ENCODE results near the gene SEC24B.

Gene SEC24B

GRCh38 chr4:109462802-109463201 lies 29.2 kb downstream of the SEC24B start:
- no peak for ATAC-seq
- TF ChIP-seq TSHZ2 (CRISPR knock-in tag; IDR thresholded peaks at IDR 0.05) (no peak), CSDC2 (CRISPR knock-in tag; IDR thresholded peaks at IDR 0.05) (no peak), ZNF565 (CRISPR knock-in tag; conservative IDR thresholded peaks at IDR 0.05; ENCODE audit: low read depth) (no peak)

DNA sequence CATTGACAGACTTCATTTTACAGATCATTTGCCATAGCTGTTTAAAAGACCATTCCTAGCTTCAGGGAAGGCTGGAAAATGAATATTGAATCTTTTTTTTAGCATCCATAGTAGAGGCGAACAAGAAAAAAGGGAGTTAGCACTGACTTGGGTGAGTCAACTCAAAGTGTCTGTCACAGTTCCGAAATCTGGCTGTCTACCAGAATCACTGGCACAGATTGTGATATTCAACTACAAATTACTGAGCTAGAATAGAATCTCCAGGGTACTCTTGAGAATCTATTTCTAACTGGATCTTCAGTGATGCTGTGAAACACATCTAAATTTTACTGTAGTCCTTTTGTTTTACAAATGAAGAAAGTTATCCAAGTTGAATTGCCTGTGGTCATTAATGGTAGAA lies 31.5 kb downstream of the SEC24B start:
- no peak for ATAC-seq
- TF ChIP-seq GLIS3 (CRISPR knock-in tag; IDR thresholded peaks at IDR 0.05) (no peak), CSRNP3 (CRISPR knock-in tag; IDR thresholded peaks at IDR 0.05) (no peak), CREB5 (CRISPR knock-in tag; IDR thresholded peaks at IDR 0.05; ENCODE audit: low read depth) (no peak), ZFP30 (CRISPR knock-in tag; IDR thresholded peaks at IDR 0.05) (no peak), RARB (CRISPR knock-in tag; IDR thresholded peaks at IDR 0.05) (no peak), ARNTL (CRISPR knock-in tag; IDR thresholded peaks at IDR 0.05; ENCODE audit: borderline replicate concordance, low read depth) (no peak), BACH2 (CRISPR knock-in tag; IDR thresholded peaks at IDR 0.05; ENCODE audit: borderline replicate concordance) (no peak)
- TF ChIP-seq, protein P1, sequence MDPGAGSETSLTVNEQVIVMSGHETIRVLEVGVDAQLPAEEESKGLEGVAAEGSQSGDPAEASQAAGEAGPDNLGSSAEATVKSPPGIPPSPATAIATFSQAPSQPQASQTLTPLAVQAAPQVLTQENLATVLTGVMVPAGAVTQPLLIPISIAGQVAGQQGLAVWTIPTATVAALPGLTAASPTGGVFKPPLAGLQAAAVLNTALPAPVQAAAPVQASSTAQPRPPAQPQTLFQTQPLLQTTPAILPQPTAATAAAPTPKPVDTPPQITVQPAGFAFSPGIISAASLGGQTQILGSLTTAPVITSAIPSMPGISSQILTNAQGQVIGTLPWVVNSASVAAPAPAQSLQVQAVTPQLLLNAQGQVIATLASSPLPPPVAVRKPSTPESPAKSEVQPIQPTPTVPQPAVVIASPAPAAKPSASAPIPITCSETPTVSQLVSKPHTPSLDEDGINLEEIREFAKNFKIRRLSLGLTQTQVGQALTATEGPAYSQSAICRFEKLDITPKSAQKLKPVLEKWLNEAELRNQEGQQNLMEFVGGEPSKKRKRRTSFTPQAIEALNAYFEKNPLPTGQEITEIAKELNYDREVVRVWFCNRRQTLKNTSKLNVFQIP (CRISPR knock-in tag; IDR thresholded peaks at IDR 0.05; ENCODE audit: borderline replicate concordance, low read depth) = no peak

DNA sequence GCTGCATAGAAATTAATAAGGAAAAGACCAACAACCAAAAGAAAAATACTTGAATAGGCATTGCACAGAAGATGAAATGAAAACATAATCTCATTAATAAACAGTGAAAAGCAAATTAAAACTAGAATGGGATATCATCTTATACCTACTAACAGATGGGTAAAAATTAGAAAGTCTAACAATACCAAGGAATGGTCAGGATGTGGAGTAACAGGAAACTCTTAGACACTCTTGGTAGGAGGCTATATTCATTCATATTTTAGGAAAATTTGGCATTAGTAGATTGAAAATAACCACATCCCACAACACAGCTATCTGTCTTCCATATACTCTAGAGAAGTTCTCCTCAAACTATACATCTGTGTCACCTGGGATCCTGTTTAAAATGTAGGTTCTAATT lies 36.3 kb downstream of the SEC24B start:
- ATAC-seq = no peak
- no peak for TF ChIP-seq BACH2 (CRISPR knock-in tag; IDR thresholded peaks at IDR 0.05; ENCODE audit: borderline replicate concordance)
- no peak for TF ChIP-seq TSHZ2 (CRISPR knock-in tag; IDR thresholded peaks at IDR 0.05)
- no peak for TF ChIP-seq CSDC2 (CRISPR knock-in tag; IDR thresholded peaks at IDR 0.05)
- TF ChIP-seq ARNTL (CRISPR knock-in tag; IDR thresholded peaks at IDR 0.05; ENCODE audit: borderline replicate concordance, low read depth) = no peak
- TF ChIP-seq RARB (CRISPR knock-in tag; IDR thresholded peaks at IDR 0.05) = no peak
- no peak for TF ChIP-seq ZNF565 (CRISPR knock-in tag; conservative IDR thresholded peaks at IDR 0.05; ENCODE audit: low read depth)
- no peak for TF ChIP-seq ISL1 (CRISPR knock-in tag; IDR thresholded peaks at IDR 0.05)
- TF ChIP-seq ZFP30 (CRISPR knock-in tag; IDR thresholded peaks at IDR 0.05) = no peak

- peak; percentile 79 for TF ChIP-seq ISL1 (CRISPR knock-in tag; IDR thresholded peaks at IDR 0.05)
- TF ChIP-seq BACH2 (CRISPR knock-in tag; IDR thresholded peaks at IDR 0.05; ENCODE audit: borderline replicate concordance) = no peak
- peak; percentile 97 for ATAC-seq
Observed at GRCh38 chr4:109472343-109472761, 38.7 kb downstream of the SEC24B start.

- ATAC-seq = no peak
- TF ChIP-seq ZFP30 (CRISPR knock-in tag; IDR thresholded peaks at IDR 0.05) (no peak), ZNF70 (CRISPR knock-in tag; IDR thresholded peaks at IDR 0.05) (no peak), PPARA (CRISPR knock-in tag; IDR thresholded peaks at IDR 0.05; ENCODE audit: borderline replicate concordance) (no peak), TCF4 (CRISPR knock-in tag; IDR thresholded peaks at IDR 0.05; ENCODE audit: borderline replicate concordance) (no peak), ZFP3 (CRISPR knock-in tag; IDR thresholded peaks at IDR 0.05) (no peak), ARNTL (CRISPR knock-in tag; IDR thresholded peaks at IDR 0.05; ENCODE audit: borderline replicate concordance, low read depth) (no peak), PATZ1 (CRISPR knock-in tag; IDR thresholded peaks at IDR 0.05; ENCODE audit: borderline replicate concordance) (no peak), RARB (CRISPR knock-in tag; IDR thresholded peaks at IDR 0.05) (no peak), ISL1 (CRISPR knock-in tag; IDR thresholded peaks at IDR 0.05) (no peak), GLIS3 (CRISPR knock-in tag; IDR thresholded peaks at IDR 0.05) (no peak)
- TF ChIP-seq, protein P1 (CRISPR knock-in tag; IDR thresholded peaks at IDR 0.05; ENCODE audit: borderline replicate concordance, low read depth) = no peak
Observed at GRCh38 chr4:109473824-109474223, 40.2 kb downstream of the SEC24B start.
